SK-N-SH (cell line): ENCODE measurements around the gene STX3. TPM values are rescaled to one million over a fixed set of nuclear protein-coding genes. Genes with fewer than 3 reads are reported as not detected.

Source experiments
- CTCF ChIA-PET: fragments of 300-600, 350-600 bp; formaldehyde crosslinking; extraction: SDS; loops from one replicate; lab custom pipeline; 2021; lab: Yijun Ruan, JAX
- POLR2A ChIA-PET: fragments of 350-600 bp; sonication (Branson Sonifier 250); formaldehyde crosslinking; extraction: SDS; loops from one replicate; lab custom pipeline; 2020; ENCODE audit warnings: antibody characterized with exemption, inconsistent platforms; lab: Yijun Ruan, JAX
- DNase-seq: peaks from one replicate; pipeline ENCODE4 v3.0.0; 2012
- H2AFZ ChIP-seq: fragments of 200-600 bp; sonication (generic); 2 replicates; pipeline ENCODE4 v1.8.1; 2016; ENCODE audit warnings: antibody characterized with exemption, mild to moderate bottlenecking, low read depth
- H3F3A ChIP-seq: fragments of 200-600 bp; sonication (generic); replicated peaks from 2 replicates; pipeline ENCODE3; 2016; ENCODE audit warnings: antibody characterized with exemption, mild to moderate bottlenecking; ENCODE audit not compliant: insufficient read depth
- H3K27ac ChIP-seq, 2 experiments: fragments of 200-500 bp in 1 of 2; fragments of 200-600 bp in 1 of 2; sonication (Bioruptor generic) in 1 of 2; sonication (generic), shearing (Covaris generic) in 1 of 2; 2 replicates each; pipeline versions ENCODE4 v1.5.1 to v1.6.1; 2014 to 2016; ENCODE audit warnings: low read depth in 2 of 2, inconsistent platforms in 1 of 2, low read length in 1 of 2, mild to moderate bottlenecking in 1 of 2, mixed read lengths in 1 of 2
- H3K27me3 ChIP-seq: fragments of 200-600 bp; sonication (generic), shearing (Covaris generic); 2 replicates; pipeline ENCODE4 v1.6.1; 2016; ENCODE audit warnings: mixed run types; ENCODE audit not compliant: insufficient read depth
- H3K36me3 ChIP-seq, 2 experiments: fragments of 200-500 bp in 1 of 2; fragments of 200-600 bp in 1 of 2; sonication (Bioruptor generic) in 1 of 2; sonication (generic) in 1 of 2; replicated peaks in 1 of 2; 2 replicates each; pipeline versions ENCODE3 to v1.5.1; 2014 to 2016; ENCODE audit warnings: low read length in 1 of 2, mild to moderate bottlenecking in 1 of 2; ENCODE audit not compliant: insufficient read depth in 2 of 2, control insufficient read depth in 1 of 2
- H3K4me1 ChIP-seq, 2 experiments: fragments of 200-500 bp in 1 of 2; fragments of 200-600 bp in 1 of 2; sonication (Bioruptor generic) in 1 of 2; sonication (generic), shearing (Covaris generic) in 1 of 2; 2 replicates each; pipeline versions ENCODE4 v1.5.1 to v1.6.1; 2014 to 2016; ENCODE audit warnings: low read depth in 1 of 2, low read length in 1 of 2, mixed run types in 1 of 2; ENCODE audit not compliant: insufficient read depth in 2 of 2, control insufficient read depth in 1 of 2
- H3K4me2 ChIP-seq: fragments of 200-600 bp; sonication (generic), shearing (Covaris generic); 2 replicates; pipeline ENCODE4 v1.6.1; 2017; ENCODE audit warnings: mixed run types
- H3K4me3 ChIP-seq, 2 experiments: fragments of 200-500 bp in 1 of 2; fragments of 200-600 bp in 1 of 2; sonication (Bioruptor generic) in 1 of 2; sonication (generic), shearing (Covaris generic) in 1 of 2; 2 replicates each; pipeline versions ENCODE4 v1.5.1 to v1.8.1; 2014 to 2016; ENCODE audit warnings: low read depth in 2 of 2, inconsistent platforms in 1 of 2, low read length in 1 of 2, mild to moderate bottlenecking in 1 of 2, mixed read lengths in 1 of 2, moderate library complexity in 1 of 2
- H3K79me2 ChIP-seq: fragments of 200-600 bp; sonication (generic); 2 replicates; pipeline ENCODE4 v1.8.1; 2017; ENCODE audit warnings: mild to moderate bottlenecking; ENCODE audit not compliant: insufficient read depth
- H3K9ac ChIP-seq: fragments of 200-600 bp; sonication (generic); 2 replicates; pipeline ENCODE4 v1.6.1; 2017; ENCODE audit warnings: mixed run types
- H3K9me2 ChIP-seq: fragments of 200-600 bp; sonication (generic); 2 replicates; pipeline ENCODE4 v1.6.1; 2017; ENCODE audit warnings: mixed run types
- H3K9me3 ChIP-seq: fragments of 200-600 bp; sonication (generic); 2 replicates; pipeline ENCODE4 v1.6.1; 2017; ENCODE audit warnings: mixed run types, mild to moderate bottlenecking, moderate library complexity
- H4K20me1 ChIP-seq: fragments of 200-600 bp; sonication (generic); 2 replicates; pipeline ENCODE4 v1.6.1; 2017; ENCODE audit warnings: mild to moderate bottlenecking, mixed run types; ENCODE audit not compliant: insufficient read depth
- CHD2 ChIP-seq: fragments of 150-350 bp; IDR thresholded peaks from 2 replicates; pipeline ENCODE4 v1.6.1; 2018; ENCODE audit warnings: low read length; ENCODE audit not compliant: partially characterized antibody
- ELF1 ChIP-seq: IDR thresholded peaks from 2 replicates; pipeline ENCODE4 v1.4.0; 2012
- EZH2phosphoT487 ChIP-seq: fragments of 200-600 bp; sonication (generic); IDR thresholded peaks from 2 replicates; pipeline ENCODE4 v1.6.1; 2017; ENCODE audit warnings: low read depth, mixed run types, mild to moderate bottlenecking, antibody characterized with exemption, moderate library complexity, borderline replicate concordance
- FOSL2 ChIP-seq: IDR thresholded peaks from 2 replicates; pipeline ENCODE4 v1.4.0; 2012; ENCODE audit warnings: low read depth, mild to moderate bottlenecking, moderate library complexity, borderline replicate concordance
- FOXJ3 ChIP-seq: sonication (generic); formaldehyde crosslinking; IDR thresholded peaks from 2 replicates; pipeline ENCODE4 v1.5.1; 2020; ENCODE audit warnings: mild to moderate bottlenecking, missing genetic modification reagents
- FOXM1 ChIP-seq: IDR thresholded peaks from 2 replicates; pipeline ENCODE4 v1.4.0; 2012; ENCODE audit warnings: low read depth, mild to moderate bottlenecking
- GATA2 ChIP-seq: sonication (generic); formaldehyde crosslinking; IDR thresholded peaks from 2 replicates; pipeline ENCODE4 v1.5.0; 2020; ENCODE audit warnings: mild to moderate bottlenecking, missing genetic modification reagents
- MAX ChIP-seq: IDR thresholded peaks from 2 replicates; pipeline ENCODE4 v1.4.0; 2012; ENCODE audit warnings: low read depth
- MEF2A ChIP-seq: IDR thresholded peaks from 2 replicates; pipeline ENCODE4 v1.4.0; 2012; ENCODE audit warnings: low read depth, borderline replicate concordance
- MXI1 ChIP-seq: IDR thresholded peaks from 2 replicates; pipeline ENCODE4 v1.6.1; 2012; ENCODE audit warnings: mild to moderate bottlenecking, low read depth, low read length, improper control_type of control experiment
- PBX3 ChIP-seq: IDR thresholded peaks from 2 replicates; pipeline ENCODE4; 2012
- RCOR1 ChIP-seq: fragments of 150-350 bp; IDR thresholded peaks from 2 replicates; pipeline ENCODE4 v1.6.1; 2017; ENCODE audit warnings: antibody characterized with exemption, low read length
- REST ChIP-seq: IDR thresholded peaks from 2 replicates; pipeline ENCODE4 v1.6.1; 2012; ENCODE audit warnings: mild to moderate bottlenecking, low read depth, low read length, moderate library complexity
- SIN3A ChIP-seq: IDR thresholded peaks from 2 replicates; pipeline ENCODE4 v1.6.1; 2012; ENCODE audit warnings: low read depth, mild to moderate bottlenecking, low read length, moderate library complexity, borderline replicate concordance
- SMC3 ChIP-seq: IDR thresholded peaks from 2 replicates; pipeline ENCODE4 v1.6.1; 2012; ENCODE audit warnings: low read depth, low read length, improper control_type of control experiment
- TCF12 ChIP-seq: IDR thresholded peaks from 2 replicates; pipeline ENCODE4 v1.4.0; 2012
- USF2 ChIP-seq: fragments of 150-350 bp; IDR thresholded peaks from 2 replicates; pipeline ENCODE4 v1.6.1; 2017; ENCODE audit warnings: antibody characterized with exemption, low read length, low read depth, borderline replicate concordance
- WGBS: methylation state at CpG from one replicate; pipeline ENCODE4 v1.1.6; 2017; ENCODE audit warnings: low lambda C conversion rate; 5-methylcytosine and 5-hydroxymethylcytosine counted together
- polyA plus RNA-seq, 3 experiments: library from polyadenylated mRNA; depleted of rRNA; stranded (reverse); fragments of >200 nt; gene quantifications; 2 replicates each; pipeline ENCODE4 v1.2.3, GENCODE V29; 2012

The STX3 gene
- polyA plus RNA-seq, 1 of the 3 experiments (the other 2 are of a cell fraction): 21.4 TPM

GRCh38 chr11:59791639-59792038 lies 36.5 kb downstream of the STX3 start:
- H3K27ac ChIP-seq: no peak overlapping the region
- CTCF ChIA-PET: interaction anchor here (1.1 kb wide), 1 partner anchor 10 kb away, joined by 5 read pairs; no protein-coding TSS in a partner anchor
- H3K9me2 ChIP-seq: no peaks in the 10 kb centered on the region
- H3F3A ChIP-seq: peaks cover 15% of the 10 kb centered on the region
- no peak for DNase-seq
- H4K20me1 ChIP-seq: 0 out of 2 replicates have a peak, but pooled peaks cover 1% of the 10 kb centered on the region
- no peaks in the 10 kb centered on the region for H3K27me3 ChIP-seq
- H3K36me3 ChIP-seq: peaks cover 43 to 48% of the 10 kb centered on the region in 2 experiments
- peaks cover 2 to 14% of the 10 kb centered on the region in 2 experiments; a peak in 3 of 4 replicates for H3K4me1 ChIP-seq
- H3K9me3 ChIP-seq: no peaks in the 10 kb centered on the region
- H3K4me2 ChIP-seq: no peak overlapping the region
- H3K79me2 ChIP-seq: peaks cover 14% of the 10 kb centered on the region; the same call in 1 of the 2 replicates
- TF ChIP-seq MXI1: no peak
- no peak for TF ChIP-seq EZH2phosphoT487
- no peak for TF ChIP-seq FOSL2
- no peak for TF ChIP-seq USF2
- no peak for TF ChIP-seq SMC3
- no peak for TF ChIP-seq MEF2A
- TF ChIP-seq PBX3: no peak
- TF ChIP-seq FOXJ3 (CRISPR knock-in tag): no peak
- TF ChIP-seq REST: no peak
- no peak for TF ChIP-seq CHD2
- TF ChIP-seq RCOR1: no peak
- TF ChIP-seq ELF1: no peak
- TF ChIP-seq MAX: no peak
- no peak for TF ChIP-seq TCF12
- no peak for TF ChIP-seq FOXM1
- TF ChIP-seq SIN3A: no peak
- TF ChIP-seq GATA2 (CRISPR knock-in tag): no peak
- H3K4me3 ChIP-seq: no peak overlapping the region
- POLR2A ChIA-PET: interaction anchor here (1.3 kb wide), 1 partner anchor 36 kb away, joined by 3 read pairs; the partner anchor contains the start of gene STX3
- no peak overlapping the region for H3K9ac ChIP-seq
- WGBS: 91% methylated on average over 4 of the region's 4 CpGs
- H2AFZ ChIP-seq: no peak overlapping the region
